GM12878 (cell line): ENCODE measurements around the gene KRTAP10-5. TPM values are rescaled to one million over a fixed set of nuclear protein-coding genes. Genes with fewer than 3 reads are reported as not detected.

Experiments used
- ASH2L ChIP-seq: fragments of 300-600, 200-600 bp; sonication (generic); IDR thresholded peaks from 2 replicates; pipeline ENCODE4 v1.6.1; 2017; ENCODE audit warnings: low read depth, mild to moderate bottlenecking, borderline replicate concordance
- HDAC2 ChIP-seq: fragments of 200-600 bp; sonication (generic); IDR thresholded peaks from 2 replicates; pipeline ENCODE4 v1.6.1; 2017
- KDM1A ChIP-seq: fragments of 200-600 bp; sonication (generic); IDR thresholded peaks from 2 replicates; pipeline ENCODE4 v1.6.1; 2016; ENCODE audit warnings: borderline replicate concordance
- NR2F1 ChIP-seq: fragments of 450-650 bp; conservative IDR thresholded peaks from 2 replicates; pipeline ENCODE4 v1.6.1; 2017; ENCODE audit warnings: mild to moderate bottlenecking
- YBX1 ChIP-seq: fragments of 450-650 bp; IDR thresholded peaks from 2 replicates; pipeline ENCODE4 v1.6.1; 2016; ENCODE audit warnings: antibody characterized with exemption
- ZZZ3 ChIP-seq: IDR thresholded peaks from 2 replicates; pipeline ENCODE4 v1.6.1; 2011; ENCODE audit warnings: low read depth; ENCODE audit not compliant: control insufficient read depth, insufficient read length
- polyA plus RNA-seq, 11 experiments: library from polyadenylated mRNA; depleted of rRNA in 4 of 11; unstranded in 6 of 11; stranded (reverse) in 5 of 11; fragments of >200 nt; fragmentation: Nextera tagmentation in 4 of 11; fragmentation: Illumina TruSeq in 1 of 11; extraction: Ambion mirVana in 4 of 11; extraction: Trizol in 1 of 11; gene quantifications; 1 replicate in 1 of 11; 2 replicates in 10 of 11; pipeline versions ENCODE4 v1.2.1 to v1.2.3, GENCODE V29; 2011 to 2016; ENCODE audit warnings: inconsistent platforms in 2 of 11, missing spikeins in 2 of 11, low read depth in 1 of 11
- total RNA-seq, 4 experiments: library from RNA; depleted of rRNA in 3 of 4; stranded (reverse); fragments of >200 nt in 3 of 4; fragmentation: Illumina TruSeq in 1 of 4; extraction: Trizol in 1 of 4; gene quantifications; 2 replicates each; pipeline versions ENCODE4 v1.2.1 to v1.2.3, GENCODE V29; 2013 to 2021
- TF ChIP-seq, protein P1 (sequence below): IDR thresholded peaks from 2 replicates; pipeline ENCODE4 v1.6.1; 2012; ENCODE audit warnings: mild to moderate bottlenecking, low read depth, low read length
- TF ChIP-seq, protein P2 (sequence below): IDR thresholded peaks from 2 replicates; pipeline ENCODE4 v1.6.1; 2012; ENCODE audit warnings: low read depth, low read length, improper control_type of control experiment
- TF ChIP-seq, protein P3 (sequence below): fragments of 450-650 bp; formaldehyde crosslinking; IDR thresholded peaks from 2 replicates; pipeline ENCODE4 v1.4.0; 2022; ENCODE audit warnings: mild to moderate bottlenecking, moderate library complexity

Gene KRTAP10-5
- total and polyA plus RNA-seq, 10 of the 15 experiments (the other 5 are each of a cell fraction or from before 2014, with no cell fraction given): not detected

DNA sequence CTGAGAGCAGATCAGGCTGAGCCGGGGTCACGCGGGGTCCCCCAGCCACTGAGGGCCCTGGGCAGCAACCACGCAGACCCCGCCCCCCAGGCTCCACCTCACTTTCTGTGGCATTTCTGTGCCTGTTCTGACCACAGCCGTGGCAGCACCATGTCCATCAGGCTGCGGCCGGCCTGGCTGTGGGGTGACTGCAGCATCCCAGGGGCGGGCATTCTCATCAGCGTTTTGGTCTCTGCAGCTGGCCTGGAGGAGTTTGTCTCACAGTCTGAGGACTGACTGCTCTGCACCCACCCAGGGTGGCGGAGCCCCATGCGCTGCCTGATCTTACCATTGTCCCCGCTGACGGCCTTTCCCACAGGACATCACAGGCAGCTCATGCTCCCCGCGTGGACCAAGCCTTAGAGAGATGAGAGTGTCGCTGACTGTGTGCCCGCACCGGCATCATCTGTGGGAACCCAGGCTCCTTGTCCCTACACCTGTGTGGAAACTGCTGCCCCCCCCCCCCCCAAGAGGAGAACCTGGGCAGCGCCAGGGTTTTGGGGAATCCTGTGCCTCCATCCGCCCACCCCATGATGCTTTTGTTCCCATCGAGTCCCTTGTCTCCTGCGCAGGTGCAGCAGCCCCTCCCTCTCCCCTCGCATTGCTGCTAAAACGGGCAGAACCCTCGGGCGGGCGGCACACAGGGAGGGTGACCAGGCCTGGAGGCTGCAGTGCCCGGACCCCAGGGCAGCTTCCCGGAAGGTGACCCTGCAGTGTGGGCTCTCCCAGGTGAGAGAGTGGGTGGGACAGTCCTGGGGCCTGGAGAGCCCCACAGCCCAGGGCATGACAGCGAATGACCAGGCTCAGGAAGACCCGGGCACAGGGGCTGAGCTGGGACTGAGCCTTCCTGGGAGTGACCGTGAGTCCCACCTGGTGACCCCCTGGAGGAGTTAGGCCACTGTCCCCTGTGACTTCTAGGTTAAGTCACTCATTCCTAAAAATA, 42.2 kb downstream of the KRTAP10-5 start (continued):
- TF ChIP-seq ASH2L: no peak
- TF ChIP-seq, protein P1, sequence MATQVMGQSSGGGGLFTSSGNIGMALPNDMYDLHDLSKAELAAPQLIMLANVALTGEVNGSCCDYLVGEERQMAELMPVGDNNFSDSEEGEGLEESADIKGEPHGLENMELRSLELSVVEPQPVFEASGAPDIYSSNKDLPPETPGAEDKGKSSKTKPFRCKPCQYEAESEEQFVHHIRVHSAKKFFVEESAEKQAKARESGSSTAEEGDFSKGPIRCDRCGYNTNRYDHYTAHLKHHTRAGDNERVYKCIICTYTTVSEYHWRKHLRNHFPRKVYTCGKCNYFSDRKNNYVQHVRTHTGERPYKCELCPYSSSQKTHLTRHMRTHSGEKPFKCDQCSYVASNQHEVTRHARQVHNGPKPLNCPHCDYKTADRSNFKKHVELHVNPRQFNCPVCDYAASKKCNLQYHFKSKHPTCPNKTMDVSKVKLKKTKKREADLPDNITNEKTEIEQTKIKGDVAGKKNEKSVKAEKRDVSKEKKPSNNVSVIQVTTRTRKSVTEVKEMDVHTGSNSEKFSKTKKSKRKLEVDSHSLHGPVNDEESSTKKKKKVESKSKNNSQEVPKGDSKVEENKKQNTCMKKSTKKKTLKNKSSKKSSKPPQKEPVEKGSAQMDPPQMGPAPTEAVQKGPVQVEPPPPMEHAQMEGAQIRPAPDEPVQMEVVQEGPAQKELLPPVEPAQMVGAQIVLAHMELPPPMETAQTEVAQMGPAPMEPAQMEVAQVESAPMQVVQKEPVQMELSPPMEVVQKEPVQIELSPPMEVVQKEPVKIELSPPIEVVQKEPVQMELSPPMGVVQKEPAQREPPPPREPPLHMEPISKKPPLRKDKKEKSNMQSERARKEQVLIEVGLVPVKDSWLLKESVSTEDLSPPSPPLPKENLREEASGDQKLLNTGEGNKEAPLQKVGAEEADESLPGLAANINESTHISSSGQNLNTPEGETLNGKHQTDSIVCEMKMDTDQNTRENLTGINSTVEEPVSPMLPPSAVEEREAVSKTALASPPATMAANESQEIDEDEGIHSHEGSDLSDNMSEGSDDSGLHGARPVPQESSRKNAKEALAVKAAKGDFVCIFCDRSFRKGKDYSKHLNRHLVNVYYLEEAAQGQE: no peak
- TF ChIP-seq, protein P2, sequence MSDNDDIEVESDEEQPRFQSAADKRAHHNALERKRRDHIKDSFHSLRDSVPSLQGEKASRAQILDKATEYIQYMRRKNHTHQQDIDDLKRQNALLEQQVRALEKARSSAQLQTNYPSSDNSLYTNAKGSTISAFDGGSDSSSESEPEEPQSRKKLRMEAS: no peak
- TF ChIP-seq, protein P3, sequence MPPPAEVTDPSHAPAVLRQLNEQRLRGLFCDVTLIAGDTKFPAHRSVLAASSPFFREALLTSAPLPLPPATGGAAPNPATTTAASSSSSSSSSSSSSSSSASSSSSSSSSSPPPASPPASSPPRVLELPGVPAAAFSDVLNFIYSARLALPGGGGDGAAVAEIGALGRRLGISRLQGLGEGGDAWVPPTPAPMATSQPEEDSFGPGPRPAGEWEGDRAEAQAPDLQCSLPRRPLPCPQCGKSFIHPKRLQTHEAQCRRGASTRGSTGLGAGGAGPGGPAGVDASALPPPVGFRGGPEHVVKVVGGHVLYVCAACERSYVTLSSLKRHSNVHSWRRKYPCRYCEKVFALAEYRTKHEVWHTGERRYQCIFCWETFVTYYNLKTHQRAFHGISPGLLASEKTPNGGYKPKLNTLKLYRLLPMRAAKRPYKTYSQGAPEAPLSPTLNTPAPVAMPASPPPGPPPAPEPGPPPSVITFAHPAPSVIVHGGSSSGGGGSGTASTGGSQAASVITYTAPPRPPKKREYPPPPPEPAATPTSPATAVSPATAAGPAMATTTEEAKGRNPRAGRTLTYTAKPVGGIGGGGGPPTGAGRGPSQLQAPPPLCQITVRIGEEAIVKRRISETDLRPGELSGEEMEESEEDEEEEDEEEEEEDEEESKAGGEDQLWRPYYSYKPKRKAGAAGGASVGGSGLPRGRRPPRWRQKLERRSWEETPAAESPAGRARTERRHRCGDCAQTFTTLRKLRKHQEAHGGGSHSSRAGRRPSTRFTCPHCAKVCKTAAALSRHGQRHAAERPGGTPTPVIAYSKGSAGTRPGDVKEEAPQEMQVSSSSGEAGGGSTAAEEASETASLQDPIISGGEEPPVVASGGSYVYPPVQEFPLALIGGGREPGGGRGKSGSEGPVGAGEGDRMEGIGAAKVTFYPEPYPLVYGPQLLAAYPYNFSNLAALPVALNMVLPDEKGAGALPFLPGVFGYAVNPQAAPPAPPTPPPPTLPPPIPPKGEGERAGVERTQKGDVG (CRISPR knock-in tag): no peak
- TF ChIP-seq HDAC2: no peak
- no peak for TF ChIP-seq ZZZ3
- no peak for TF ChIP-seq KDM1A
- TF ChIP-seq NR2F1: no peak
- TF ChIP-seq YBX1: no peak
